ENCODE results near the gene CTDSPL.

The CTDSPL gene

DNA sequence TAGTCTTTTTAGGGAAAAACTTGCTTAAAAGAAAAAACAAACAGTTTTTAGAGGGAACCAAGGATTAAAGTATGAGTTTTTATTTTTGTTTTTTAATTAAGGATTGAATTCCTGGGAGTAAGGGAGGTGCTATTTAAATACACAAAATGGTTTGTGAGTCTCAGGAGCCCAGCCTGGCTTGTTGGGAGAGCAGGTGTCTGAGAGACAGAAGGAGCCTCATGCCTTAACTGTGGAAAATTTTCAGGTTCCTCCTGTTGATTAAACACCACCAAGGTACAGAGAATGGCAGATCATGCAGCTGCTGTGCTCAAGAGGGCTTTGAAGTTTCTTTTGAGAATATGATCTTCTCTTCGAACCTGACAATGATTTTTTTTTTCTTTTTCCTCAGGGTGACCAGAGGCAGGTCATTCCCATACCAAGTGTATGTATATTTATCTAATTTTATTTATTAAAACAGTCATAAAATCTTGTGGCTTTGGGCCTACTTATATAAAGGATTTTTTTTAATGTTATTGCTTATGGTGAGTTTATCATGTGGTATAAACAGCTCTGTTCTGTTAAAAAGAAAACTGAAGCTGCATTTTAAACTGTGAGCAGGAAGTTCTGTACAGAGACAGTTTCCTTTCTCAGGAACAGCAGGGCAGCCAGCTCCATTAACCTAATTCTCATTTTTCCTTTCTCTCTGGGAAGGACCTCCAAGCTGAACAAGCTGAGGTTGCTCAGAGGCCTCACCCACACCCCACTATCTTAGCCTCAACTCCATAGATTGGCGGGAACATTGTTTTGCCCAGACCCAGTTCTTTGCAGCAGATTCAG lies 95.3 kb downstream of the CTDSPL start:
- no peak overlapping the region for H3K27ac ChIP-seq (ENCODE audit: extremely low read depth, low read depth, low read length)
- no peak for TF ChIP-seq ZFP69B (tag by site-specific recombination; IDR thresholded peaks at IDR 0.05)
- TF ChIP-seq ZFP37 (tag by site-specific recombination; IDR thresholded peaks at IDR 0.05) = no peak
- no peak for TF ChIP-seq ZNF19 (tag by site-specific recombination; IDR thresholded peaks at IDR 0.05; ENCODE audit: low read depth)
- no peak for TF ChIP-seq ZNF394 (tag by site-specific recombination; IDR thresholded peaks at IDR 0.05; ENCODE audit: borderline replicate concordance)
- no peak for TF ChIP-seq ZBTB7A (tag by site-specific recombination; IDR thresholded peaks at IDR 0.05; ENCODE audit: low read depth)
- TF ChIP-seq SETDB1 (IDR thresholded peaks at IDR 0.05; ENCODE audit: insufficient read length, low read length) = no peak
- no peak for TF ChIP-seq ZNF404 (tag by site-specific recombination; IDR thresholded peaks at IDR 0.05)
- TF ChIP-seq, protein P1, sequence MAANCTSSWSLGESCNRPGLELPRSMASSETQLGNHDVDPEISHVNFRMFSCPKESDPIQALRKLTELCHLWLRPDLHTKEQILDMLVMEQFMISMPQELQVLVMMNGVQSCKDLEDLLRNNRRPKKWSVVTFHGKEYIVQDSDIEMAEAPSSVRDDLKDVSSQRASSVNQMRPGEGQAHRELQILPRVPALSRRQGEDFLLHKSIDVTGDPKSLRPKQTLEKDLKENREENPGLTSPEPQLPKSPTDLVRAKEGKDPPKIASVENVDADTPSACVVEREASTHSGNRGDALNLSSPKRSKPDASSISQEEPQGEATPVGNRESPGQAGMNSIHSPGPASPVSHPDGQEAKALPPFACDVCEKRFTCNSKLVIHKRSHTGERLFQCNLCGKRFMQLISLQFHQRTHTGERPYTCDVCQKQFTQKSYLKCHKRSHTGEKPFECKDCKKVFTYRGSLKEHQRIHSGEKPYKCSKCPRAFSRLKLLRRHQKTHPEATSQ (tag by site-specific recombination; IDR thresholded peaks at IDR 0.05) = no peak
- no peak for TF ChIP-seq MZF1 (tag by site-specific recombination; IDR thresholded peaks at IDR 0.05; ENCODE audit: borderline replicate concordance)
- TF ChIP-seq SALL2 (tag by site-specific recombination; IDR thresholded peaks at IDR 0.05; ENCODE audit: borderline replicate concordance) = no peak
- no peak for TF ChIP-seq ZNF510 (tag by site-specific recombination; IDR thresholded peaks at IDR 0.05; ENCODE audit: insufficient replicate concordance)
- no peaks in the 10 kb centered on the region for H3K4me1 ChIP-seq (ENCODE audit: control insufficient read depth, insufficient read depth, low read length)
- peaks cover 0 to 6% of the 10 kb centered on the region in 2 experiments; a peak in 1 of 3 replicates for H3K36me3 ChIP-seq (ENCODE audit: control insufficient read depth in 2 of 2, insufficient read depth in 1 of 2, low read length in 2 of 2)
- H3K4me3 ChIP-seq (ENCODE audit: low read depth, low read length) = no peak overlapping the region
- POLR2A ChIA-PET = no interaction called here
- no peaks in the 10 kb centered on the region for H3K9me3 ChIP-seq (ENCODE audit: control insufficient read depth, insufficient read depth, low read depth, low read length)
- CTCF ChIA-PET = interaction anchor here (0.6 to 0.7 kb wide), 2 partner anchors 104 to 698 kb away, joined by 3 read pairs; no protein-coding TSS in a partner anchor

DNA sequence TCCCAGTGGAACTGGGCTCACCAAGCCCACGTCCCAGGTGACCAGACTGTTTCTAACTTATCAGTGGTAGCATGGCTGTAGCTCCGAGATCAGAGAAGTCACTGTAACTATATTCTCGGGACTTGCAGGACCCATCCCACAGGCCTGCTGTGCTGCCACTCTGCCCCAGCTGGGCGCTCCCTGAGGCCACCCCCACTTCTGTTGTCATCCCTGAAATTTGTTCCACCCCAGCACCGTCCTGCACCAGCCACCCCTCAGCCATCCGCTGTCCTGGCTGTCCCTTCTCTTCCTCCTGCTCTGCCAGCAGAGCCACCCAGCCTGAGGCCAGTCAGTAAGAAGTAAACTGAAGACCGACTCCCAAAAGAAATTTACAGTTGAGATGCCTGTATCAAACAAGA lies 95.9 kb downstream of the CTDSPL start:
- Histone ChIP-seq H3K27ac (ENCODE audit: extremely low read depth, low read depth, low read length) (no peak overlapping the region), H3K4me1 (ENCODE audit: control insufficient read depth, insufficient read depth, low read length) (no peaks in the 10 kb centered on the region), H3K9me3 (ENCODE audit: control insufficient read depth, insufficient read depth, low read depth, low read length) (no peaks in the 10 kb centered on the region), H3K36me3 (ENCODE audit: control insufficient read depth in 2 of 2, insufficient read depth in 1 of 2, low read length in 2 of 2) (peaks cover 0 to 6% of the 10 kb centered on the region in 2 experiments; a peak in 1 of 3 replicates), H3K4me3 (ENCODE audit: low read depth, low read length) (no peak overlapping the region)
- ChIA-PET CTCF (interaction anchor here (0.6 kb wide), 1 partner anchor 105 kb away, joined by 3 read pairs; no protein-coding TSS in a partner anchor), POLR2A (no interaction called here)
- no peak for TF ChIP-seq ZNF140 (tag by site-specific recombination; IDR thresholded peaks at IDR 0.05)
- TF ChIP-seq ZEB2 (tag by site-specific recombination; IDR thresholded peaks at IDR 0.05) = no peak
- no peak for TF ChIP-seq ZNF239 (tag by site-specific recombination; IDR thresholded peaks at IDR 0.05)
- TF ChIP-seq ZNF707 (tag by site-specific recombination; IDR thresholded peaks at IDR 0.05) = no peak
- no peak for TF ChIP-seq ZNF658 (tag by site-specific recombination; IDR thresholded peaks at IDR 0.05)
- no peak for TF ChIP-seq ZNF501 (tag by site-specific recombination; IDR thresholded peaks at IDR 0.05)
- TF ChIP-seq, protein P2, sequence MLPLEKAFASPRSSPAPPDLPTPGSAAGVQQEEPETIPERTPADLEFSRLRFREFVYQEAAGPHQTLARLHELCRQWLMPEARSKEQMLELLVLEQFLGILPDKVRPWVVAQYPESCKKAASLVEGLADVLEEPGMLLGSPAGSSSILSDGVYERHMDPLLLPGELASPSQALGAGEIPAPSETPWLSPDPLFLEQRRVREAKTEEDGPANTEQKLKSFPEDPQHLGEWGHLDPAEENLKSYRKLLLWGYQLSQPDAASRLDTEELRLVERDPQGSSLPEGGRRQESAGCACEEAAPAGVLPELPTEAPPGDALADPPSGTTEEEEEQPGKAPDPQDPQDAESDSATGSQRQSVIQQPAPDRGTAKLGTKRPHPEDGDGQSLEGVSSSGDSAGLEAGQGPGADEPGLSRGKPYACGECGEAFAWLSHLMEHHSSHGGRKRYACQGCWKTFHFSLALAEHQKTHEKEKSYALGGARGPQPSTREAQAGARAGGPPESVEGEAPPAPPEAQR (tag by site-specific recombination; IDR thresholded peaks at IDR 0.05) = no peak
- TF ChIP-seq ZNF202 (tag by site-specific recombination; IDR thresholded peaks at IDR 0.05; ENCODE audit: borderline replicate concordance) = no peak
- TF ChIP-seq PRDM1 (tag by site-specific recombination; IDR thresholded peaks at IDR 0.05) = no peak
- no peak for TF ChIP-seq ZNF843 (tag by site-specific recombination; IDR thresholded peaks at IDR 0.05)
- no peak for TF ChIP-seq ZNF747 (tag by site-specific recombination; IDR thresholded peaks at IDR 0.05)
- TF ChIP-seq, protein P3, sequence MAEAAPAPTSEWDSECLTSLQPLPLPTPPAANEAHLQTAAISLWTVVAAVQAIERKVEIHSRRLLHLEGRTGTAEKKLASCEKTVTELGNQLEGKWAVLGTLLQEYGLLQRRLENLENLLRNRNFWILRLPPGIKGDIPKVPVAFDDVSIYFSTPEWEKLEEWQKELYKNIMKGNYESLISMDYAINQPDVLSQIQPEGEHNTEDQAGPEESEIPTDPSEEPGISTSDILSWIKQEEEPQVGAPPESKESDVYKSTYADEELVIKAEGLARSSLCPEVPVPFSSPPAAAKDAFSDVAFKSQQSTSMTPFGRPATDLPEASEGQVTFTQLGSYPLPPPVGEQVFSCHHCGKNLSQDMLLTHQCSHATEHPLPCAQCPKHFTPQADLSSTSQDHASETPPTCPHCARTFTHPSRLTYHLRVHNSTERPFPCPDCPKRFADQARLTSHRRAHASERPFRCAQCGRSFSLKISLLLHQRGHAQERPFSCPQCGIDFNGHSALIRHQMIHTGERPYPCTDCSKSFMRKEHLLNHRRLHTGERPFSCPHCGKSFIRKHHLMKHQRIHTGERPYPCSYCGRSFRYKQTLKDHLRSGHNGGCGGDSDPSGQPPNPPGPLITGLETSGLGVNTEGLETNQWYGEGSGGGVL (tag by site-specific recombination; IDR thresholded peaks at IDR 0.05) = no peak
- no peak for TF ChIP-seq ZBTB17 (tag by site-specific recombination; IDR thresholded peaks at IDR 0.05)
- TF ChIP-seq, protein P4, sequence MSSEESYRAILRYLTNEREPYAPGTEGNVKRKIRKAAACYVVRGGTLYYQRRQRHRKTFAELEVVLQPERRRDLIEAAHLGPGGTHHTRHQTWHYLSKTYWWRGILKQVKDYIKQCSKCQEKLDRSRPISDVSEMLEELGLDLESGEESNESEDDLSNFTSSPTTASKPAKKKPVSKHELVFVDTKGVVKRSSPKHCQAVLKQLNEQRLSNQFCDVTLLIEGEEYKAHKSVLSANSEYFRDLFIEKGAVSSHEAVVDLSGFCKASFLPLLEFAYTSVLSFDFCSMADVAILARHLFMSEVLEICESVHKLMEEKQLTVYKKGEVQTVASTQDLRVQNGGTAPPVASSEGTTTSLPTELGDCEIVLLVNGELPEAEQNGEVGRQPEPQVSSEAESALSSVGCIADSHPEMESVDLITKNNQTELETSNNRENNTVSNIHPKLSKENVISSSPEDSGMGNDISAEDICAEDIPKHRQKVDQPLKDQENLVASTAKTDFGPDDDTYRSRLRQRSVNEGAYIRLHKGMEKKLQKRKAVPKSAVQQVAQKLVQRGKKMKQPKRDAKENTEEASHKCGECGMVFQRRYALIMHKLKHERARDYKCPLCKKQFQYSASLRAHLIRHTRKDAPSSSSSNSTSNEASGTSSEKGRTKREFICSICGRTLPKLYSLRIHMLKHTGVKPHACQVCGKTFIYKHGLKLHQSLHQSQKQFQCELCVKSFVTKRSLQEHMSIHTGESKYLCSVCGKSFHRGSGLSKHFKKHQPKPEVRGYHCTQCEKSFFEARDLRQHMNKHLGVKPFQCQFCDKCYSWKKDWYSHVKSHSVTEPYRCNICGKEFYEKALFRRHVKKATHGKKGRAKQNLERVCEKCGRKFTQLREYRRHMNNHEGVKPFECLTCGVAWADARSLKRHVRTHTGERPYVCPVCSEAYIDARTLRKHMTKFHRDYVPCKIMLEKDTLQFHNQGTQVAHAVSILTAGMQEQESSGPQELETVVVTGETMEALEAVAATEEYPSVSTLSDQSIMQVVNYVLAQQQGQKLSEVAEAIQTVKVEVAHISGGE (tag by site-specific recombination; conservative IDR thresholded peaks at IDR 0.05; ENCODE audit: low read depth) = no peak
- TF ChIP-seq ZNF776 (tag by site-specific recombination; IDR thresholded peaks at IDR 0.05; ENCODE audit: borderline replicate concordance) = no peak
- TF ChIP-seq ZNF416 (tag by site-specific recombination; IDR thresholded peaks at IDR 0.05) = no peak
- no peak for TF ChIP-seq ZNF174 (tag by site-specific recombination; IDR thresholded peaks at IDR 0.05)
